Endothelial cell of umbilical vein (primary cell): ENCODE data around the gene PTPN23. TPM values are rescaled to one million over a fixed set of nuclear protein-coding genes. Genes with fewer than 3 reads are reported as not detected.

ENCODE experiments used
- BruUV-seq: library from RNA; stranded (reverse); fragments of 400-500 nt; replicated peaks from 2 replicates; lab custom pipeline; 2021; lab: Mats Ljungman, UMichigan
- CTCF ChIA-PET: fragments of 300-600, 350-600 bp; sonication (Branson Sonifier 250); formaldehyde crosslinking; loops from one replicate; lab custom pipeline; 2021; ENCODE audit warnings: antibody characterized with exemption, inconsistent platforms; lab: Charles Lee
- POLR2A ChIA-PET: fragments of 300-600, 350-600 bp; sonication (Branson Sonifier 250); formaldehyde crosslinking; loops from one replicate; lab custom pipeline; 2021; ENCODE audit warnings: antibody characterized with exemption, inconsistent platforms; lab: Charles Lee
- DNase-seq: peaks from one replicate; pipeline ENCODE4 v3.0.0-alpha.2; 2011; ENCODE audit warnings: low read depth, low spot score
- FAIRE-seq: peaks from 2 replicates; lab custom pipeline; 2011; peaks lifted over from hg19 to GRCh38; lab: Jason Lieb, UNC
- H2AFZ ChIP-seq: 2 replicates; pipeline ENCODE4 v1.6.0; 2012; ENCODE audit warnings: low read depth, low read length, control low read depth, inconsistent platforms
- H3K27ac ChIP-seq: 2 replicates; pipeline ENCODE4 v1.5.1; 2011; ENCODE audit warnings: low read depth, mild to moderate bottlenecking, control low read depth, low read length, moderate library complexity; ENCODE audit not compliant: insufficient read depth
- H3K27me3 ChIP-seq, 2 experiments: 2 replicates each; pipeline versions ENCODE4 v1.6.0 to v1.6.1; 2011; ENCODE audit warnings: low read length in 2 of 2, mixed read lengths in 1 of 2; ENCODE audit not compliant: control insufficient read depth in 2 of 2, insufficient read depth in 2 of 2
- H3K36me3 ChIP-seq, 2 experiments: 2 replicates in 1 of 2; 3 replicates in 1 of 2; pipeline ENCODE4 v1.5.1; 2011; ENCODE audit warnings: low read length in 2 of 2, mild to moderate bottlenecking in 1 of 2, moderate library complexity in 1 of 2; ENCODE audit not compliant: control insufficient read depth in 2 of 2, insufficient read depth in 2 of 2; ENCODE audit errors: extremely low read depth in 1 of 2
- H3K4me1 ChIP-seq: 3 replicates; pipeline ENCODE4 v1.5.1; 2011; ENCODE audit warnings: mild to moderate bottlenecking, low read length; ENCODE audit not compliant: control insufficient read depth, insufficient read depth; ENCODE audit errors: extremely low read depth
- H3K4me2 ChIP-seq: 2 replicates; pipeline ENCODE4 v1.6.1; 2011; ENCODE audit warnings: low read length, control low read depth, mixed read lengths; ENCODE audit not compliant: insufficient read depth
- H3K4me3 ChIP-seq, 3 experiments: fragments of 200-600 bp in 1 of 3; sonication (generic), shearing (Covaris generic) in 1 of 3; replicated peaks in 1 of 3; 2 replicates each; pipeline ENCODE4 v1.5.1; 2011 to 2016; ENCODE audit warnings: control low read depth in 3 of 3, low read length in 3 of 3, mild to moderate bottlenecking in 2 of 3, inconsistent platforms in 1 of 3, low read depth in 1 of 3, moderate library complexity in 1 of 3; ENCODE audit not compliant: insufficient read depth in 1 of 3
- H3K79me2 ChIP-seq: 2 replicates; pipeline ENCODE4 v1.6.0; 2012; ENCODE audit warnings: low read length, inconsistent platforms; ENCODE audit not compliant: control insufficient read depth, insufficient read depth
- H3K9ac ChIP-seq: replicated peaks from 2 replicates; pipeline ENCODE3; 2011; ENCODE audit warnings: low read length, control low read depth; ENCODE audit not compliant: insufficient read depth; ENCODE audit errors: extremely low read depth
- H3K9me1 ChIP-seq: replicated peaks from 3 replicates; pipeline ENCODE4 v1.6.0; 2011; ENCODE audit warnings: mild to moderate bottlenecking, low read length; ENCODE audit not compliant: control insufficient read depth, insufficient read depth; ENCODE audit errors: extremely low read depth
- H3K9me3 ChIP-seq: replicated peaks from 2 replicates; pipeline ENCODE4 v1.5.1; 2012; ENCODE audit warnings: low read length, inconsistent platforms; ENCODE audit not compliant: control insufficient read depth, insufficient read depth
- H4K20me1 ChIP-seq: replicated peaks from 2 replicates; pipeline ENCODE3; 2011; ENCODE audit warnings: mild to moderate bottlenecking, low read length; ENCODE audit not compliant: control insufficient read depth, insufficient read depth; ENCODE audit errors: extremely low read depth
- EZH2 ChIP-seq: IDR thresholded peaks from 2 replicates; pipeline ENCODE4 v1.6.1; 2012; ENCODE audit warnings: borderline replicate concordance, low read depth, mild to moderate bottlenecking, moderate library complexity, low read length, inconsistent platforms; ENCODE audit not compliant: severe bottlenecking
- FOS ChIP-seq: IDR thresholded peaks from 2 replicates; pipeline ENCODE4 v1.6.1; 2011; ENCODE audit warnings: mild to moderate bottlenecking, low read length, moderate library complexity, borderline replicate concordance; ENCODE audit not compliant: insufficient read depth
- GATA2 ChIP-seq: IDR thresholded peaks from 2 replicates; pipeline ENCODE4 v1.7.0; 2011; ENCODE audit warnings: low read depth, mild to moderate bottlenecking, moderate library complexity, mixed read lengths, low read length; ENCODE audit not compliant: insufficient read length, insufficient read depth
- JUN ChIP-seq: IDR thresholded peaks from 2 replicates; pipeline ENCODE4 v1.6.1; 2011; ENCODE audit warnings: borderline replicate concordance, low read depth; ENCODE audit not compliant: insufficient read length, insufficient read depth
- MYC ChIP-seq: IDR thresholded peaks from one replicate; pipeline ENCODE4 v1.6.1; 2011; ENCODE audit warnings: mild to moderate bottlenecking, low read depth, low read length
- POLR2A ChIP-seq: IDR thresholded peaks from 2 replicates; pipeline ENCODE4 v1.6.1; 2012; ENCODE audit warnings: low read depth, mild to moderate bottlenecking, control low read depth, low read length
- POLR2AphosphoS5 ChIP-seq: IDR thresholded peaks from 2 replicates; pipeline ENCODE4 v1.6.1; 2012; ENCODE audit warnings: low read depth, mild to moderate bottlenecking, control low read depth, low read length, moderate library complexity; ENCODE audit not compliant: insufficient read depth
- dilution Hi-C: fragments of 300-500 bp; cut with MboI; formaldehyde crosslinking; loops from one replicate; pipeline ENCODE4 v1.15.0; 2019; ENCODE audit warnings: low sequenced_read_pairs; ENCODE audit not compliant: extremely low pct_ligation_motif_present
- intact Hi-C: fragments of 100-400 bp; cut with micrococcal nuclease; formaldehyde crosslinking; loops from one replicate; pipeline ENCODE4 v1.10.0; 2022
- polyA plus RNA-seq, 4 experiments: library from polyadenylated mRNA; depleted of rRNA in 3 of 4; stranded (reverse) in 3 of 4; unstranded in 1 of 4; fragments of >200 nt; gene quantifications; 2 replicates each; pipeline versions ENCODE4 v1.2.1 to v1.2.3, GENCODE V29; 2011 to 2012; ENCODE audit warnings: missing spikeins in 1 of 4
- total RNA-seq: library from RNA; stranded (reverse); gene quantifications from 2 replicates; pipeline ENCODE4 v1.2.3, GENCODE V29; 2021
- TF ChIP-seq, protein P1 (sequence below), 2 donors: IDR thresholded peaks; 1 replicate in 1 of 2; 2 replicates in 1 of 2; pipeline ENCODE4 v1.5.1; 2011; ENCODE audit warnings: low read length in 2 of 2, mild to moderate bottlenecking in 2 of 2, moderate library complexity in 2 of 2, control low read depth in 1 of 2, inconsistent platforms in 1 of 2, low read depth in 1 of 2; ENCODE audit not compliant: insufficient read depth in 1 of 2; ENCODE audit errors: extremely low read depth in 1 of 2
- TF ChIP-seq, protein P2 (sequence below): IDR thresholded peaks from 2 replicates; pipeline ENCODE4 v1.6.1; 2011; ENCODE audit not compliant: insufficient read depth, insufficient read length

The PTPN23 gene
- total and polyA plus RNA-seq, 2 donors (not counting 3 experiments of a cell fraction or from before 2014, with no cell fraction given), result 8.5 to 63.5 TPM

DNA sequence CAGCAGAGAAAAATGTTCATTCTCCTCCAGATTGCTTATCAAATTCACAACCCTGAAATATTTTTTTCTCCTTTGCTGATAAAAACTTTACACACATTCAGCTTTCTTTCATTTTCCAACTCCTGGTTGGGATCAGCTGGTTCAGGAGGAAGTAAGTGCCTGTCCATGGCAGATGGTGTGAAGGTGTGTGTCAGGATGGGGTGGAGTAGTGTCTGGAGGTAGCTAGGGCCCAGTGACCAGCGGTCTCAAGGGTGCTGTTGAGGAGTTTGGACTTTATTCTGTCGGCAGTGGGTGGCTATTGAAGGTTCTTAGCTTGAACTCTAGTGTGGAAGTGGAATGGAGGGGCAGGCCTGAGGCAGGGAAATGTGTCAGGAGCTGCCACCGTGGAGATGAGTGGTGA is 46.9 kb upstream of the PTPN23 start:
- Histone ChIP-seq H3K4me1 (no peaks in the 10 kb centered on the region), H3K4me3 (no peak overlapping the region), H3K27ac (no peak overlapping the region), H3K9me3 (no peaks in the 10 kb centered on the region), H3K79me2 (no peaks in the 10 kb centered on the region), H3K4me2 (no peak overlapping the region), H3K36me3 (peaks cover 11 to 34% of the 10 kb centered on the region in 2 experiments), H2AFZ (no peak overlapping the region), H3K27me3 (no peaks in the 10 kb centered on the region), H4K20me1 (no peaks in the 10 kb centered on the region), H3K9me1 (no peaks in the 10 kb centered on the region), H3K9ac (no peak overlapping the region)
- dilution Hi-C loops, result no loop called here
- TF ChIP-seq, protein P1, sequence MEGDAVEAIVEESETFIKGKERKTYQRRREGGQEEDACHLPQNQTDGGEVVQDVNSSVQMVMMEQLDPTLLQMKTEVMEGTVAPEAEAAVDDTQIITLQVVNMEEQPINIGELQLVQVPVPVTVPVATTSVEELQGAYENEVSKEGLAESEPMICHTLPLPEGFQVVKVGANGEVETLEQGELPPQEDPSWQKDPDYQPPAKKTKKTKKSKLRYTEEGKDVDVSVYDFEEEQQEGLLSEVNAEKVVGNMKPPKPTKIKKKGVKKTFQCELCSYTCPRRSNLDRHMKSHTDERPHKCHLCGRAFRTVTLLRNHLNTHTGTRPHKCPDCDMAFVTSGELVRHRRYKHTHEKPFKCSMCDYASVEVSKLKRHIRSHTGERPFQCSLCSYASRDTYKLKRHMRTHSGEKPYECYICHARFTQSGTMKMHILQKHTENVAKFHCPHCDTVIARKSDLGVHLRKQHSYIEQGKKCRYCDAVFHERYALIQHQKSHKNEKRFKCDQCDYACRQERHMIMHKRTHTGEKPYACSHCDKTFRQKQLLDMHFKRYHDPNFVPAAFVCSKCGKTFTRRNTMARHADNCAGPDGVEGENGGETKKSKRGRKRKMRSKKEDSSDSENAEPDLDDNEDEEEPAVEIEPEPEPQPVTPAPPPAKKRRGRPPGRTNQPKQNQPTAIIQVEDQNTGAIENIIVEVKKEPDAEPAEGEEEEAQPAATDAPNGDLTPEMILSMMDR (IDR thresholded peaks at IDR 0.05; ENCODE audit: extremely low read depth in 1 of 2, insufficient read depth in 1 of 2, low read depth in 1 of 2, low read length in 2 of 2), result no peak
- TF ChIP-seq MYC, result no peak
- no peak for TF ChIP-seq GATA2
- TF ChIP-seq JUN, result no peak
- TF ChIP-seq FOS, result no peak
- TF ChIP-seq, protein P2, sequence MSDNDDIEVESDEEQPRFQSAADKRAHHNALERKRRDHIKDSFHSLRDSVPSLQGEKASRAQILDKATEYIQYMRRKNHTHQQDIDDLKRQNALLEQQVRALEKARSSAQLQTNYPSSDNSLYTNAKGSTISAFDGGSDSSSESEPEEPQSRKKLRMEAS, result no peak
- TF ChIP-seq POLR2AphosphoS5, result no peak
- TF ChIP-seq EZH2, result no peak
- no peak for TF ChIP-seq POLR2A
- intact Hi-C loops, result no loop called here
- BruUV-seq, result no TSS peak
- FAIRE-seq (no peak), DNase-seq (no peak)
- ChIA-PET POLR2A (no interaction called here), CTCF (interaction anchor here (1.0 to 1.8 kb wide), 2 partner anchors 10 to 37 kb away, joined by 3 to 6 read pairs; no protein-coding TSS in a partner anchor)
